GM19324 (cell line): ENCODE results near the gene KRT85.

ENCODE experiments used
- ATAC-seq: cut with Tn5 transposase; IDR thresholded peaks from one replicate; pipeline ENCODE4 v1.9.1; 2021; ENCODE audit warnings: mild to moderate bottlenecking, moderate library complexity; ENCODE audit not compliant: unreplicated experiment, low FRiP score

KRT85 gene

DNA sequence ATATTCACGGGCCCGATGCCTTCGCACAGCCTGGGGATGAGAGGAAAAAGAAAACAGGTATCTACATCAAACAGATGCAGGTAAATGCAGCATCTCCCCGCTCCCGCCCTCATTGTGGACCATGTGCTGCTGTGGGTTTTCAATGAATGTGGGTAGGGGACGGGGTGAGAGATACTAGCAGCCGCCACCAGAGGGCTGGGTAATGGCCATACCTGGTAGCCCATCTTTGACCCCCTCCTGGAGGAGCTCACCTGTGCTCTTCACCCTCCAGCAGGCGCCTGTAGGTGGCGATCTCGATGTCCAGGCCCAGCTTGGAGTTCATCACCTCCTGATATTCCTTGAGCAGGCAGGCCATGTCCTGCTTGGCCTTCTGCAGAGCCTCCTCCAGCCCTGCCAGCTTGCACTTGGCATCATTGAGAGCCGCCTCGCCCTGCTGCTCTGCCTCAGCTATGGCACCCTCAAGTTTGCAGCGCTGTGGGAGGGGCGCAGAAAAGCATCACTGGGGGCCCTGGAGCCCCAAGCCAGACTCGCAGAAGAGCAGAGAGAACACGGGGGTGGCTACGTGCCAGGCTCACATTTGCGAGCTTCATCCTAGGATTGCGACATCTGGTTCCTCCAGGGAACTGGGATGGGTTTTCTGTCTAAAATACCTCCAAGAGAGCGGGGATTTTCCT lies 28.6 kb upstream of the KRT85 start:
- no peak for ATAC-seq

DNA sequence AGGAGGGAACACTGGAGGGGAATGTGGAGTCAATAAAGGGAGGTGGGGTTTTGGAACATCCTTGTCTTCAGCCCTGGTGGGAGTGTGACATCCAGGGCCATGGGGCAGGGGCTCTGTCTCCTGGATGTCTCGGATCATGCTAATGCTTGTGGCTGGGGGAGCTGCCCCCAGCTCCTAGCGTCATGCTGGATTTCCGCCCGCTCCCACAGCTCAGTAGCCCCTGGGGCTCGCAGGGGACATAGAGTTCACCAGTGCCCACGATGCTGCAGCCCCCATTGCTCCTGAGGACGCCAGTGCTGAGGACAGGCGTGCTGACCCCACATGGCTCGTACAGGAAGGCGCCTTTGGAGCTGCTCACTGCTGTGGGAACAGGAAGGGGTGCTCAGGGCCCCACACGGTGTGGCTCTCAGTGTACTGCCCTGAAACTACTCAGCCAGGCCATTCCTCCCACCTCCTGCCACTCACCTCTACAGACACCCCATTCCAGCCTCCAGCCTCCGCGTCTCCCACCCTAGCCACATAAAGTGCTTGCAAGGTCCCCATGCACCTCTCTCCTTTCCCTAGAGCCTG lies 27.6 kb upstream of the KRT85 start:
- no peak for ATAC-seq

DNA sequence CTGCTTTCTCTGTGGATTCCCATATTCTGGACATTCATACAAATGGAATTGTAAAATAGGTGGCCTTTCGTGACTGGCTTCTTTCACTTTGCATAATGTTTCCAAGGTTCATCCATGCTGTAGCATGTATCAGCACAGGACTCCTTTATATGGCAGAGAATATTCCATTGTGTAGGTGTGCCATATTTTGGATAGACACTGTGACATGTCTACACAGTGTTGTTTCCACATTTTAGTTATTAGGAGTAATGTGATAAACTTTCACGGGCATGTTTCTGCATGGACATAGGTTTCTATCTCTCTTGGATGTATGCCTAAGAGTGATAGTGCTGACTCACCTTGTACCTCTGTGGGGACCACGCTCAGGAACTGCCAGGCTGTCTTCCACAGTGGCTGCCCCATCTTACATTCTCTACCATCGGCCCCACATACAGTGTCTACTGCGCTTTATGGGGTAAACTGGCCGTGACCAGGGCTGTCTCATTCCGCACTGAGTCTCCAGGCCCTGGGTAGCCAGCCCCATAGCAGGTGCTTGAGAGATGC lies 25.3 kb upstream of the KRT85 start:
- no peak for ATAC-seq

DNA sequence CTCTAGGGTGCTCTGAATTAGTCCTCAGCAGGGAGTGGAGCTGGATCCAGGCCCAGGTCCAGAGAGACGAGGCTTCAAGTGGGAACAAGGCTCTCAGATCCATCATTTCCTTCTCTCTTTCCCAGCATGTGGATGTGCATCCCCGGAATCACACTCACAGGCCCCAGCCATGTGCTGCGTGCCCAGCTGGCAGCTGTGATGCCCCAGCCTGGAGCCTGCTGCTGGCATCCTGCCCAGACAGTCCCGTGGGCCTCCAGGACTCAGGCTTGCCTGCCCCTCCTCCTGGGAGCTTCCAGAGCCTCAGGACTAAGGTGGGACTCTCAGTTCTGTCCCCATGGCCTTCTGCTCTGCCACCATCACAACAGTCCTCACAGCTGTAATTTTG lies 24.3 kb upstream of the KRT85 start:
- ATAC-seq = no peak

DNA sequence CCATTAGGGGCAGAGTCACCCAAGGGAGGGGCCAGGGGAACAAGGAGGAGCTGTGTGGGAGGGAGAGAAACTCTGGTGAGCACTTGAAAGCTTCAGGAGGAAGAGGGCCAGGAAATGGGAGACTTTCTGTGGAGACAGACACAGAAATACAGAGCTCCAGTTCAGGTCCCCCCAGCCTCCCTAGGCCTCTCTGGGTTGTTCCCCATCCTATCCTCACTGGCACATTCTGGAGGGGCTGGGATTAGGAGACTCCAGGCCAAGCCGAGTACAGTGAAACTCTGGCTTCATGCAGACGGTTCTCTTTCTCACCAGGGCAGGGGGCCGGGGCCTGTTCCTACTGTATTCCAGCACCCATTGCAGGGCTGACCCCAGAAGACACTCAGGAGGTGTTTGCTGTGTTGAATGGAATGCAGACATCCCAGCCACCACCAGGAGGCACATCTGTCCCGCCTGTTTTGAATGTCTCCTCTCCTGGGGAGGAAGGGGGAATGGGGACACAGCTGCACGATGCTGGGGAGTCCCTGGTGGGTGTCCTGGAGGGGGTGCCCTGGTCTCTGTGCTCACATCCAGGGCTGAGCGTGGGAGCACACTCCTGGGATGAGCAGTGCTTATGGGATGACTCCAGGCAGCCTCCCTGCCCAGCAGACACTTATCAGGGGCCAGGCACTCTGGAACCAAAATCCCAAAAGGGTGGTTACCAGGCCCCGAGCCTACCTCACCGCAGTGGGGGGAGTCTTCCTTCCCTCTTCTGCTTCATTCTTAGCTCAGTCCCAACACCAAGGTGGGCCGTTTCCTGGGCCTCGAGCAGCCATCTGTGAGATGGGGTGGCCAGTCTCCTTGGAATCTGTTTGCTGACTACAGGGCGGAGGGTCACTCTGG lies 23.7 kb upstream of the KRT85 start:
- no peak for ATAC-seq

DNA sequence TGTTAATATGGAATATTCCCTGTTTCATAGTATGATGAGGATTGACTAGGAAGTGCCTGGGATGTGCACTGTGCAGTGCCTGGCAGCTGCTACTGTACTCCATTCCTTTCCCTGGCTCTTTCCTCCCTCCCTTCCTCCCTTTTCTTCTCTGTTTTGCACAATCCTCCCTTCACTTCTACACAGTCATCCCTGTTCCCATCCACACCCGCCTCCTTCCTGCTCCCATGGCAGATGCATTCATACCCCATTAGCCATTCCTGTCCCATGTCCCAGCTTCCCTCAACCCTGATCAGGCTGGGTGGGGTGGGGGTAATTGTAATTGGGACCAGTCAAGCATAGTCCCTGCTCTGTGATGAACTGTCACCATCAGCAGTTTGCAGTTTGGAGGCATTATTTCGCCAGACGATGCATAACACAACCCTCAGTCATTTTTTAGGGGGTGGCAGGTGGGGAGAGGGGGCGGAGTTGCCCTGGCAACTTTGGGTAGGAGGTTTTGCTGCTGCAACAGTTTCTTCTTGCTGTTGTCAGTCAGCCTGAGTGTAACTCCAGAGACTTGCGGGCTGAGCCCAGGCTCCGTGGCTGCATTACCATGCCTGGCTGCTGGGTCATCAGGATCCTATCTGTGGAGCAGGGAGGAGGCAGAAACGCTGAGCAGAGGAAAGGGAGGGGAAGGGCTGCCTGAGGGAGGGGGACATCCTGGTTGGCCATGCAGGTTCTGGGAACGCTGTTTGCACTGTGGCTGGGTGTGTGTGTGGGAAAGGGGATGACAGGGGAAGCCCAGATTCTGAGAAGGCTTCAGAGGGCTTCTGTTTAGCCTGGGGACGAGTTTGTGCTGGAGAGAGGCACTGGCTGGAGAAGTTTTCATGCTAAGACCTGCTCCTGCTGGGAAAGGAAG lies 22.3 kb upstream of the KRT85 start:
- no peak for ATAC-seq

DNA sequence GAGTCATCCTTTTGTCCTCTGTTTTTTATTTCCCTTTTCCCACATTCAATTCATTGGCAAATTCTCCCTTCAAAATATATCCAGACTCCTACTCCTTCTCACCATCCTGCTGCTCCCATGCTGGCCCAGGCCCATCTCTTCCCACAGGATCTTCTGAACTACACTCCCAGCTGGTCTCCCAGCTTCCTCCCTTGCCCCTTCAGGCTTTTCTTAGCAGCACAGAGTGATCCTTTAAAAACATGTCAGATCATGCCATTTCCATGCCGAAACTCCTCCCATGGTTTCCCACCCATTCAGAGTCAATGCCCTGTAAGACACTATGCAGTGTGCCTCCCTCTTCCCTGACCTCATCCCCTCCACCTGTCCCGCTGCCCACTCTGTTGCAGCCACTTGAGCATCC lies 20.6 kb upstream of the KRT85 start:
- no peak for ATAC-seq

DNA sequence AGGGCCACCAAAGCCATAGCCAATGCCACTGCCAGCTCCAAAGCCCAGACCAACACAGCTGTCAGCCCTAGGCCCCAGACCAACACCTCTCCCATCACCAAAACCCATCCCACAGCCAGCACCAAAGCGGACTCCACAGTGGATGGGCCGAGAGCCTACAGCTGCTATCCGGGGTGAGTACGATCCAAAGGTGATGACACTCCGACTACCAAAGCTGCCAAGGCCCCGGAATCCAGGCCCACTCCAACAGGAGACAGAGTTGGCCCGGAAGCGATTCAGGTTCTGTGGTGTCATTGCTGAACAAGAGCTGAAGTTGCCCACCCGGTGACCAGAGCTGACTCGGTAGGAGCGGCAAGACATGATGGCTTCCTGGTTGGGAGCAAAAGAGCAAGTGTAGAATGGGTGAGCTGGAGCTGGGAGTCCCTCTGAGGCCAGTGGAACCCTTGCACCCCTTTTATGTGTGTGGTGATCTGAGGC lies 18.0 kb upstream of the KRT85 start, which contains the start of gene KRT84:
Gene KRT84, minus strand, starts transcription at position 427 of the 477 bp plus-strand sequence. Its CDS starts 67 bp downstream, at position 360.
- ATAC-seq = no peak

DNA sequence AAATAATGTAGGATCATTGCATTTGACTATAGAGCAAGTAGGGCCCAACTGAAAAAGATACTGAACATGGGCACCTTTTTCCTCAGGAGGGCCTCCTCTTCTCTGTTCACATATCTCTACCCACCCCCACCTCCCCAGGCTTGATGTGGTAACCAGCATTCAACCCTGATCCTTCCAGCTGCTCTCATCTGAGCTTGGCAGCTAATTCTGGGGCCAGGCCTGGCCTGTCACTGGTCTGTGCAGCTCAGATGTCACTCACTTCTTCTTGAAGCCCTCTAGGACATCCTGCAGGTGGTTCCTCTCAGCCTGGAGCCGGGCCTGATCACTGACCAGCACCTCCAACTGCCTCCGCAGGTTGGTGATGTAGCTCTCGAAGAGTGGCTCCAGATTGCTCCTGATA lies 16.1 kb upstream of the KRT85 start:
- ATAC-seq = no peak

DNA sequence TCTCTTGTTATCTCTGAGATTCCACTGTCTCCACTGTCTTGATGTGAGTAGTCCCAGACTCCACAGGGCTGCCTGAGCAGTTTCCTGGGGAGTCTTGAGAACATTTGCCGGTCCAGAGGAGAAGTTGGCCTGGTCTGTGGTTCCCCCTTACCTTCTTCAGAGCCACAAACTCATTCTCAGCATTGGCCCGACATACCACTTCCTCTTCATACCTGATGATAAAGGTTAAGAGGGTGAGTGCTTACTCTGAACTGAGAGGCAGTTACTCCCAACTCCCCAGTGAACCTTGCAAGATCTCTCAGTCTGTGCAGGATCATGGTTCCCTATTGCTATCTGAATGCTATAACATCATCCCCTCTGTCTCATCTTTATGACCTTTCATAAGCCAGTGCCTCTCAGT lies 15.6 kb upstream of the KRT85 start:
- ATAC-seq = no peak

DNA sequence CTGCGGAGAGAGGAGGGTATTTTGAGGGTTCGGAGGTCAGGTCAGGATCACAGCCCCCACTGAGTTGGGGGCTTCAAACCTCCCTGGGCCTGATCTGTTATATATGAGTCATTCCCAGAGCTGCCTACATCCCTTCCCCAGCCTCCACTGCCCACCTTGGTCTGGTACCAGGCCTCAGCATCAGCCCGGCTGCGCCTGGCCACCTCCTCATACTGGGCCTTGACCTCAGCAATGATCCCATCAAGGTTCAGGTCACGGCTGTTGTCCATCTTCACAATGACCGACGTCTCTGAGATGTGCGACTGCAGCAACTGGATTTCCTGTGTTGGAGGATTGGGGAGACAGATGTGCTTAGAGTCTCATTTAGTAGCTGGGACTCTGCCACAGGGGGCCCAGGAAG lies 13.9 kb upstream of the KRT85 start:
- ATAC-seq = no peak

DNA sequence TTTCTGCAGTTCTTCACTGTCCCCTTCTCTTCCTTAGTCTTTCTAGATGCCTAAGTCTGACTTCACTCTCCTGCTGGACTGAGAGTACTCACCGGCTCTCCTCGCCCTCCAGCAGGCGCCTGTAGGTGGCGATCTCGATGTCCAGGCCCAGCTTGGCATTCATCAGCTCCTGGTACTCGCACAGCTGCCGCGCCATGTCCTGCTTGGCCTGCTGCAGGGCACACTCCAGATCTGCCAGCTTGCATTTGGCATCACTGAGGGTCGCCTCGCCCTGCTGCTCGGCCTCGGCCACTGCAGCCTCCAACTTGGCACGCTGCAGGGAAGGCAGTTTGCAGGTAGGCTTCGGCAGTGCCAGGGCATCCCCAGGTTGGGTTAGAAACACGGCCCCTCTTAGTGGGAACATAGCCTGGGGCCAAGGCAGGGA lies 13.0 kb upstream of the KRT85 start:
- no peak for ATAC-seq

DNA sequence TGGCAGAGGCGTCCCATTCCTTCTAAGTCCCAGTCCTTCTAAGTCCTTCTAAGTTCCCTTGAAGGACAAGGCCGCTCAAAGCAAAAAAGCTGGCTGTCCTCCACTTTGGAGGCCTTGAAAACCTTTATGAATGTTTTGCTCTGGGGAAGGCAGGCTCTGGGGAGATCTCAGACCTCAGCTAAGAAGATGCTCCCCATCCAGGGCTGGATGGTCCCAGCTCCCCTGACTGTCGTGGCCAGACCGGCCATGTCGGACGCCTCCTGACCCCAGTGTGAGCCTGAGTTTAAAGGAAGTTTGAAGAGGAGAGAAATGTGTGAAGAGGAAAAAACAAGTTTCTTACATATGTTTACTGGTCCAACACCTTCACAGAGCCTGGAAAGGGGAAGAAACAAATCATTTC lies 12.3 kb upstream of the KRT85 start:
- ATAC-seq = no peak

DNA sequence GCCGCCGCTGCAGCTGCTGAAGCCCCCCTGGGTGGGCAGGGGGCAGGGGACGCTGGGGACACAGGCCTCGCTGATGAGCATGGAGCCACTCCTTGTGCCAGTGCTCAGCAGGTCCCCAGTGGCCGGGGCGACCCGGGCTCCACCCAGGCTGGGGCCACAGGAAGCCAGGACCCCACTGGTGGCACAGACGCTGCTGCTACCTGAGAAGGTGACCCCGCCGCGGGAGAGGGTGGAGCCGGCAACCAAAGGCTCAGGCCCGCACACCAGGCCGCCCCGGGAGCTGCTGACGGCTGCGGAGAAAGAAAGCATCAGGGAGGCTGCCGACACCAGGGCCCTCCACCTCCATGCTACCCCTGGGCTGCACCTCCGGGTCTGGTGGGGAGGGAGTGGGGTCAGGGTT lies 10.8 kb upstream of the KRT85 start:
- ATAC-seq = no peak

DNA sequence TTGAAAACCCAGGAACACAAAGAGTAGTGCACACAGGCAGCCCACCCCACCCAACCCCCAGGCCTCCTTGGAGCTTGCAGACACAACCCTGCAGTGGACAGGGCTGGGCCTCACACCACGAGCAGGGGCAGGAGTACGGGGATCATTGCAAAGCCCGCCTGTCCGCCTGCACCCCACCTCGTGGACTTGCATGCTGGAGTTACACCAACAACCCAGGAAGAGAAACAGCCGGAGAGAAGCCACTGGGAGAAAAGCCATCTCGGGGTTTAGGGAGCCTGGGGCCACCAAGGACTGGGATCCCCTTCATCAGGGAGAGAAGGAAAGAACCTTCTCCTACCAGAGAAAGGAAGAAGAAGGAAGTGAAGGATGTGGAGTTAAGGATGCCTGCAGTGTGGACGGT lies 10.0 kb upstream of the KRT85 start:
- ATAC-seq = no peak

DNA sequence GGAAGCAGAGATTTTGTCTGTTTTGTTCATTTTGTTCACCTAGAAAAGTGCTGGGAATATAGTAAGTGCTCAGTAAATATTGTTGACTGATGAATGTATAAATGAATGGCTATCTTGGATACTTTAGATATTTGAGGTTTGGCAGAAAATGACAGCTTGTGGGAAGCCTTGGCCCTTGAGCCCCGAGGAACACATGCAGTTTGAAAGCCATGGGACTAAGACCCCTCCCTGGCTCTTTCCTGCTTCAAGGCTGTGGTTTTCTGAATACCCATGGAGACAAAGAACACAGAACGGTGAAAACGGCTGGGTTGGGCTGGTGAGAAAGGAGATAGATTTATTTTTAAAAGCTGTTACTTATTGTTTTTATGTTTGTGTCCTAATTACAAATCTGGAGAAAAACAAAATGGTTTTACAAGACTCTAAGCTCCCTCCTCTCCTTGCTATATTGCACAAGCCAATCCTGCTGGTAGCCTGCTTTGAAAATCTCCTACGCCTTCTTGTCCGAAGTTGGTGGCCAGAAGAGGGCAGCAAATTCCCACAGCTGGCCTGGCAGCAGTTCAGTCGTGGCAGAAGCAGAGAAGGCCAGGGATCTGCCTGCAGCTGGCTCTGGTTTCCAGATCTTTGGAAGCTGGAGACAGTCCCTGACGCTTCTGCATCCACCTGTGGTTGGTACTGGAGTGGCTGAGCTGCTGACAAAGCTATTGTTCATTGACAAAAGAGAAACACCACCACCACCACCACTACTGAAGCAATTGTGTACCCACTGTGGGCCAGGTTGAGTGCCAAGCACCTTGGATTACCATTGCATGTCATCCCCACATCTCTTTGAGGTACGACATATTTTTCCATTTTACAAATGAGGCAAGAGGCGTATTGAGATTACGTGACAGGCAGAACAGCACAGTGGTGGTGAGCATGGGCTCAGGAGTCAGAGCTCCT lies 5.2 kb upstream of the KRT85 start:
- no peak for ATAC-seq

DNA sequence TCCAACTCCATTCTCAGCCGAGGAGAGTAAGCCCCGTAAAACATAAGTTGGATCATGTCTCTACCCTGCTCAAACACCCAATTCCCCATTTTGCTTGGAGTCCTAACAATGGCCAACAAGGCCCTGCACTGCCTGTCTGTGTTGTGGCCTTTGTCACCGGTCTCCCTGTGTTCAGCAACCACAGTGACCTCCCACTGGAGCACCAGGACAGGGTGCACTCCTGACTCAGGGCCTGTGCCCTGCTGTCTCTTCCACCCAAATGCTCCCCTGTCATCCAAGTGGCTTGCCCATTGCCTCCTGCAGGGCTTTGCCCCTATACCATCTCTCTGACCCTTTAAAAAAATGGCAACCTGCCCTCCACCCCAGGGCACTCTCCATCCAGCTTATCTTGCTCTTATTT lies 4.4 kb upstream of the KRT85 start:
- ATAC-seq = no peak

DNA sequence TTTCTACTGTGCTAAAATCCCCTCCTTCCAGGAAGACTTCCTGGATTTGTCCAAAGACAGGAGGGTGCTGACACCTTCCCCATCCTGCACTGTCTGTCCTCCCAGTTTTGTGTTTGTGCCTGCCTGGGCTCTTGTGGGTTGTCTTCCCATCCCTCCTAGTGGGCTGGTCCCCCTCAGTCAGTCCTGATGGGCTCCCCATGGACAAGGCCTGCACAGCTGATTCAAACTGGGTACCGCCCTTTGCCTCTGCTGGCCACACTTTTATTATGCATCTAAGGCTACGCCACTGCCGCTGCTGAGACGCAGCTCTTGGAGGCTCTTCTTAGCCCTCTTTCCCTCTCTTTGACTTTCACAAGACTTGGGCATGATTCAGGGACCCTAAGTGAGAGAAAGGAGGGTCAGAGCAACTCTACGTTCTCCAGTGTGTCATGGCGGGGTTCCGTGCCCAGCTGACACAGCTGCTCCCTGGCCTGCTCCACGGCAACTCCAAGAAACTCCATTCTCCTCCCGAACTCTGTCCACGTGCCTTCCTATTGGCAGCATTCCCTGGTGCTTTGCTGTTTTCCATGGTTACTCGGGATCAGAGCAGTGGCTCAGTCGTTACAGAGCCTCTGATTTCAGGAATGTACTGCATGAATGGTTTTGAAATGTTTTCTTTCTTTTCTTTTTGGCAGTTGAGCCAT lies 3.8 kb upstream of the KRT85 start:
- ATAC-seq = no peak

DNA sequence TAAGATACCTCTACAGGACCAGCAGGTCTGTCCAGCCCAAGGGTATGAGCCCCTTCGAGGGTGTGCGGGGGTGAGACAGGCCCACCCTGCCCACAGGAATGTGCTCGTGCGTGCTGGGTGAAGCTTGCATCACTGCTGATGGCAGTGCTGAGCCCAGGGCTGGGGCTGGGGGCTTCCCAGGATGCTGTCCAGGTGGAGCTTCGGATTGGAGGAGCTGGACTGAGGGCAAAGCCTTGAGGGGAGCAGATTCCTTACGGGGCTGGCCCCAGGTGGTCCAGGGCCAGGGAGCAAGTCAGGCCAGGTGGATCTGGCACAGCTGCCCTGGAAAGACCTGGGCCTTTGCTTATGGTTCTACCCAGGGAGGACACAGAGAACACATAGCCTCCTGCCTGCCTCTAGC lies 2.5 kb upstream of the KRT85 start:
- no peak for ATAC-seq
